Measurements from ENCODE around the gene RPL31.
"Not testable (repeated sequence)": the region's sequence is repeated elsewhere in the genome, so short reads cannot be mapped to it uniquely, and the experiment has no call there.

DNA sequence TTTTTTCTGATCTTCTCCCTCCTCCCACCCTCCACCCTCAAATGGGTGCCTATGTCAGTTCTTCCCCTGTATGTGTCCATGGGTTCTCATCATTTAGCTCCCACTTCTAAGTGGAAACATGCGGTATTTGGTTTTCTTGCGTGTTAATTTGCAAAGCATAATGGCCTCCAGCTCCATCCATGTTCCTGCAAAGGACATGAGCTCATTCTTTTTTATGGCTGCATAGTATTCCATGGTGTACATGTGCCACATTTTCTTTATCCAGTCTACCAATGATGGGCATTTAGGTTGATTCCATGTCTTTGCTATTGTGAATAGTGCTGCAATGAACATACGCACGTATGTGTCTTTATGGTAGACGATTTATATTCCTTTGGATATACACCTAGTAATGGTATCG is 48.8 kb downstream of the RPL31 start:
- TF ChIP-seq CTCF (IDR thresholded peaks at IDR 0.05; ENCODE audit: insufficient read depth, low read depth, low read length); EZH2 (IDR thresholded peaks at IDR 0.05; ENCODE audit: insufficient read depth, low read length): not testable (repeated sequence)
